Stomach (tissue), 9 donors: ENCODE data around the gene ROBO3. TPM values are rescaled to one million over a fixed set of nuclear protein-coding genes. Genes with fewer than 3 reads are reported as not detected.

Experiments
- DNase-seq, 2 donors: peaks; one replicate each; pipeline versions ENCODE4 v3.0.0 to v3.0.0-alpha.2; 2013 to 2019
- H3K27ac ChIP-seq, 5 donors: fragments of 200-600 bp in 4 of 5; sonication (generic) in 4 of 5; one replicate each; pipeline ENCODE4 v1.5.1; 2013 to 2019; ENCODE audit warnings: mild to moderate bottlenecking in 1 of 5, moderate library complexity in 1 of 5
- H3K27me3 ChIP-seq, 3 donors: fragments of 200-600 bp; sonication (generic); one replicate each; pipeline ENCODE4 v1.5.1; 2017 to 2019; ENCODE audit warnings: mixed run types in 1 of 3
- H3K36me3 ChIP-seq, 4 donors: fragments of 200-600 bp; sonication (generic); 1 replicate in 3 of 4; 2 replicates in 1 of 4; pipeline ENCODE4 v1.5.1; 2016 to 2019
- H3K4me1 ChIP-seq, 4 donors: fragments of 200-600 bp; sonication (generic); one replicate each; pipeline ENCODE4 v1.5.1; 2016 to 2019
- H3K4me3 ChIP-seq, 4 donors: fragments of 200-600 bp; sonication (generic) in 3 of 4; one replicate each; pipeline ENCODE4 v1.5.1; 2016 to 2019; ENCODE audit warnings: mild to moderate bottlenecking in 1 of 4
- H3K9me3 ChIP-seq, 4 donors: fragments of 200-600 bp; sonication (generic); one replicate each; pipeline ENCODE4 v1.5.1; 2016 to 2019
- EP300 ChIP-seq: sonication (generic); formaldehyde crosslinking; IDR thresholded peaks from one replicate; pipeline ENCODE4 v1.6.1; 2017; ENCODE audit warnings: antibody characterized with exemption
- POLR2A ChIP-seq, 4 donors: fragments of 450-650 bp; IDR thresholded peaks; one replicate each; pipeline ENCODE4 v1.6.1; 2016; ENCODE audit warnings: antibody characterized with exemption in 4 of 4, control low read depth in 2 of 4, mild to moderate bottlenecking in 1 of 4, moderate library complexity in 1 of 4
- POLR2AphosphoS5 ChIP-seq, 3 donors: sonication (generic); formaldehyde crosslinking; IDR thresholded peaks; one replicate each; pipeline ENCODE4 v1.6.1; 2016; ENCODE audit warnings: antibody characterized with exemption in 3 of 3
- WGBS, 5 donors: extraction: QIAGEN DNeasy Blood & Tissue Kit in 3 of 5; methylation state at CpG; one replicate each; pipeline versions ENCODE4 v1.1.5 to v1.1.7; 2013 to 2018; 5-methylcytosine and 5-hydroxymethylcytosine counted together
- intact Hi-C: fragments of 100-400 bp; cut with DNase I; formaldehyde crosslinking; loops from one replicate; pipeline ENCODE4 v1.15.1; 2023; ENCODE audit warnings: low total_unique reads
- polyA plus RNA-seq, 3 donors: library from polyadenylated mRNA; stranded (reverse); fragments of 200-250 nt; gene quantifications; one replicate each; pipeline ENCODE4 v1.2.3, GENCODE V29; 2013
- total RNA-seq, 5 donors: library from RNA; depleted of rRNA; stranded (reverse); fragments of >200 nt; gene quantifications; one replicate each; pipeline versions ENCODE4 v1.1.0 to v1.2.3, GENCODE V29; 2014 to 2016
- TF ChIP-seq, protein P1 (sequence below), 7 experiments: fragments of 450-650 bp in 4 of 7; fragments of 200-600 bp in 3 of 7; sonication (generic) in 3 of 7; IDR thresholded peaks; one replicate each; pipeline ENCODE4 v1.5.1; 2016 to 2019; ENCODE audit warnings: antibody characterized with exemption in 7 of 7, control low read depth in 2 of 7, mild to moderate bottlenecking in 1 of 7
- donor health status: healthy with polysubstance abuse.
- donor health status: Bipolar disorder and iron deficiency.
- donor health status: healthy.

The ROBO3 gene
- total and polyA plus RNA-seq, 8 donors, result 1.7 to 39.1 (median 5.1) TPM; not detected in 1

DNA sequence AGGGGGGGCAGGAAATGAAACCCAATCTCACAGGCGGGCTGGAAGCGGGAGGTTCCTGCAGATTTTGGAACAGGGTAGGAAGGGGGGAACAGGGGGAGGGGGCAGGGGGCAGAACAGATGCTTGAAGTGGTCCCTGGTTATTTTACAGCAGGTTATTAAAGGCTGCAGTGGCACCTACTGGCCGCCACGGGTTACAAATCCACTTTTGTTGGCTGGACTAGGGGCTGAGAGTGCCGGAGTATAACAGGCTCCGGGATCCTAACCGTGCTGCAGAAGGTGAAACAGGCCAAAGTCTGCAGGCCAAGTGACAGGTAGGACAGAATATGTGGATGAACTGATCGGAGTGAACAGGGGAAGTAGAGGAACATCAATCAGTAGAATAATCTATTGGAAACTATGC lies 2.5 kb downstream of the ROBO3 start:
- H3K4me1 ChIP-seq, result peaks cover 23 to 67% (median 53%) of the 10 kb centered on the region in 4 donors
- no peaks in the 10 kb centered on the region for H3K36me3 ChIP-seq
- no peak overlapping the region for H3K4me3 ChIP-seq
- WGBS, 5 donors, result 3 to 8% (median 5%) methylated on average over 8 of the region's 8 CpGs
- no peak overlapping the region for H3K27ac ChIP-seq
- intact Hi-C loops, result no loop called here
- H3K9me3 ChIP-seq, result no peaks in the 10 kb centered on the region
- no peak for TF ChIP-seq EP300
- TF ChIP-seq, protein P1, sequence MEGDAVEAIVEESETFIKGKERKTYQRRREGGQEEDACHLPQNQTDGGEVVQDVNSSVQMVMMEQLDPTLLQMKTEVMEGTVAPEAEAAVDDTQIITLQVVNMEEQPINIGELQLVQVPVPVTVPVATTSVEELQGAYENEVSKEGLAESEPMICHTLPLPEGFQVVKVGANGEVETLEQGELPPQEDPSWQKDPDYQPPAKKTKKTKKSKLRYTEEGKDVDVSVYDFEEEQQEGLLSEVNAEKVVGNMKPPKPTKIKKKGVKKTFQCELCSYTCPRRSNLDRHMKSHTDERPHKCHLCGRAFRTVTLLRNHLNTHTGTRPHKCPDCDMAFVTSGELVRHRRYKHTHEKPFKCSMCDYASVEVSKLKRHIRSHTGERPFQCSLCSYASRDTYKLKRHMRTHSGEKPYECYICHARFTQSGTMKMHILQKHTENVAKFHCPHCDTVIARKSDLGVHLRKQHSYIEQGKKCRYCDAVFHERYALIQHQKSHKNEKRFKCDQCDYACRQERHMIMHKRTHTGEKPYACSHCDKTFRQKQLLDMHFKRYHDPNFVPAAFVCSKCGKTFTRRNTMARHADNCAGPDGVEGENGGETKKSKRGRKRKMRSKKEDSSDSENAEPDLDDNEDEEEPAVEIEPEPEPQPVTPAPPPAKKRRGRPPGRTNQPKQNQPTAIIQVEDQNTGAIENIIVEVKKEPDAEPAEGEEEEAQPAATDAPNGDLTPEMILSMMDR (IDR thresholded peaks at IDR 0.05), result peak in 4 of 7 experiments; percentile 10 to 54 (median 37)
- peak in 1 of 2 donors; percentile 71 for DNase-seq
- peaks cover 25 to 100% (median 91%) of the 10 kb centered on the region in 3 donors for H3K27me3 ChIP-seq

DNA sequence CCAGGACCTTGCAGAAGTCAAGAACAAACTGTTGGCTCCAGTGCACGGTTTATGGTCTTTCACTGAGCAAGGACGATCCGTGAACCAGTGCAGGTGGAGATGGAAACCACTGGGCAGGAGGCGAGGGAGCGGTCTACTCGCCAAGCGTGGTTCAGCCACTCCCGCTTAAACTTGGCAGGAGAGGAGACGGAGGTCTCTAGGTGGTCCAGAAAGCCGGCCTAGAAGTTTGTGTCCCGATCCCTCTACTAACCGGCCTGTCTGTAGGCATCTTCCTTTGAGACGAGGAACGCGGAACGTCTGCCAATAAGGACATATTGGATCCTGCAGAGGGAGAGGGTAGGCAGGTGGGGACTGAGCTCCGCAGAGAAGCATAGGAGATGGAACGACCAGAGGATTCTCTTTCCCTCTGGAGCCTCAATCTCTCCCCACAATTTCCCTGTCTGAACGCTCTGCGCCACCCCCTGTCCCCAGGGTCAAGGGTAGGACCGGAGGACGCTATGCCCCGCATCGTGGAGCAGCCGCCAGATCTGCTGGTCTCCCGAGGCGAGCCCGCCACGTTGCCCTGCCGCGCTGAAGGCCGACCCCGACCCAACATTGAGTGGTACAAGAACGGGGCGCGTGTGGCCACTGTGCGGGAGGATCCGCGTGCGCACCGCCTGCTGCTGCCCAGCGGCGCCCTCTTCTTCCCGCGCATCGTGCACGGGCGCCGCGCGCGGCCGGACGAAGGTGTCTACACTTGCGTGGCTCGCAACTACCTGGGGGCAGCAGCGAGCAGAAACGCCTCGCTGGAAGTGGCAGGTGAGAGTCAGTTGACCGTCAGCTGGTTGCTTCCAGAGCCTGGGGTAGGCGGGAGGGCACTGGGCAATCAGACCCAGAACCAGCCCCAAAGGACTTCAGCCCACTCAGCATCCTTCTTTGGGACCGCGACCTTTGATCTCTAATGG lies 3.4 kb downstream of the ROBO3 start:
- WGBS, 5 donors, result 6 to 12% (median 9%) methylated on average over 39 to 63 of the region's 63 CpGs
- Histone ChIP-seq H3K4me3 (peak overlapping the region in 1 of 4 donors; percentile 3), H3K27me3 (peaks cover 25 to 100% (median 89%) of the 10 kb centered on the region in 3 donors), H3K9me3 (no peaks in the 10 kb centered on the region), H3K4me1 (peaks cover 15 to 58% (median 44%) of the 10 kb centered on the region in 4 donors), H3K27ac (no peak overlapping the region), H3K36me3 (no peaks in the 10 kb centered on the region)
- DNase-seq, result no peak
- intact Hi-C loops, result no loop called here
- TF ChIP-seq POLR2A (IDR thresholded peaks at IDR 0.05) (no peak), EP300 (no peak), POLR2AphosphoS5 (IDR thresholded peaks at IDR 0.05) (no peak)
- TF ChIP-seq, protein P1 (IDR thresholded peaks at IDR 0.05), result no peak

DNA sequence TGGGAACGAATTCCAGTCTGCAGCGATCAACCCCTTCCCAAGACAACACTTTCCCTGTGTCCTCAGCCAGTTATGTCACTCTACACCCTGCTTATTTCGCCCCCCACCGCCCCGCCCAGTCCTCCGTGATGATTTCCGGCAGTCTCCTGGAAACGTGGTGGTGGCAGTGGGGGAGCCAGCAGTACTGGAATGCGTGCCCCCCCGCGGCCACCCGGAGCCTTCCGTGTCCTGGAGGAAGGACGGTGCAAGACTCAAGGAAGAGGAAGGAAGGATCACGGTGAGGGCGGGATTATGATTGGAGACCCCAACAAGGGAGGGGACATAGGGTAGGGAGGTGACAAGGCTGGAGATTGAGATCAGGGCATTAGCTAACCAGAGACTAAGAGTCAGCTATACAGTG lies 4.1 kb downstream of the ROBO3 start:
- Histone ChIP-seq H3K27me3 (peaks cover 20 to 100% (median 82%) of the 10 kb centered on the region in 3 donors), H3K27ac (no peak overlapping the region), H3K36me3 (no peaks in the 10 kb centered on the region), H3K9me3 (no peaks in the 10 kb centered on the region), H3K4me3 (peak overlapping the region in 1 of 4 donors; percentile 3), H3K4me1 (peaks cover 15 to 51% (median 39%) of the 10 kb centered on the region in 4 donors)
- TF ChIP-seq POLR2A (IDR thresholded peaks at IDR 0.05) (no peak), EP300 (no peak), POLR2AphosphoS5 (IDR thresholded peaks at IDR 0.05) (no peak)
- TF ChIP-seq, protein P1 (IDR thresholded peaks at IDR 0.05), result no peak
- intact Hi-C loops, result no loop called here
- DNase-seq, result no peak
- 4 to 7% (median 6%) methylated on average over 16 of the region's 16 CpGs for WGBS, 5 donors

DNA sequence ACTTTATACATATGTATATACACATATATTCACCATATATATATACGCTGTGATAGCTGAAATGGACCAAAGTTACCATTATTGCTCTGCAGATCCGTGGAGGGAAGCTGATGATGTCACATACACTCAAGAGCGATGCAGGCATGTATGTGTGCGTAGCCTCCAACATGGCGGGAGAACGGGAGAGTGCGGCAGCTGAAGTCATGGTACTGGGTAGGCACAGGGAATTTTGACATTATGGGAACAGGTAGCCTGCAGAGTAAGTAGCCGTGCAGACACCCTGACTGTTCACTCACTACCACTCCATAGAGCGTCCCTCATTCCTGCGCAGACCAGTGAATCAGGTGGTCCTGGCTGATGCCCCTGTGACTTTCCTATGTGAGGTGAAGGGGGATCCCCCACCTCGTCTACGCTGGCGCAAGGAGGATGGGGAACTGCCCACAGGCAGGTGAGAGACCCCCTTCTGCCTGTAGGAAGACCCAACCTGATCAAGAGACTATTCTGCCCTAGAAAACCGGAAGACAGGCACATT lies 4.7 kb downstream of the ROBO3 start:
- Histone ChIP-seq H3K36me3 (no peaks in the 10 kb centered on the region), H3K9me3 (no peaks in the 10 kb centered on the region), H3K4me3 (no peak overlapping the region), H3K27me3 (peaks cover 19 to 100% (median 76%) of the 10 kb centered on the region in 3 donors), H3K4me1 (peaks cover 11 to 47% (median 34%) of the 10 kb centered on the region in 4 donors), H3K27ac (no peak overlapping the region)
- intact Hi-C loops, result no loop called here
- DNase-seq, result no peak
- no peak for TF ChIP-seq EP300
- TF ChIP-seq, protein P1 (IDR thresholded peaks at IDR 0.05), result no peak
- TF ChIP-seq POLR2AphosphoS5 (IDR thresholded peaks at IDR 0.05), result no peak
- TF ChIP-seq POLR2A (IDR thresholded peaks at IDR 0.05), result no peak
- WGBS, 5 donors, result 50 to 62% (median 57%) methylated on average over 14 of the region's 14 CpGs
